ENCODE data around the gene SNX24.

- TF ChIP-seq CTCF (conservative IDR thresholded peaks at IDR 0.05 in 1 of 2, IDR thresholded peaks at IDR 0.05 in 1 of 2; ENCODE audit: low read depth in 1 of 2, low read length in 2 of 2) (no peak), EZH2 (IDR thresholded peaks at IDR 0.05; ENCODE audit: low read length, missing control alignments) (no peak)
Observed at GRCh38 chr5:122839731-122840130, 5.7 kb upstream of the SNX24 start.
